Right atrium auricular region (tissue), 2 donors: ENCODE measurements around the gene HAX1. TPM values are rescaled to one million over a fixed set of nuclear protein-coding genes. Genes with fewer than 3 reads are reported as not detected.
A peak's percentile ranks its signal among the peaks of the same experiment; 100 is the strongest.
"Not testable (repeated sequence)": the region's sequence is repeated elsewhere in the genome, so short reads cannot be mapped to it uniquely, and the experiment has no call there.

Experiments
- DNase-seq: peaks from one replicate; pipeline ENCODE4 v3.0.0-alpha.2; 2019; ENCODE audit warnings: low spot score
- H3K27ac ChIP-seq, 2 donors: fragments of 200-600 bp; sonication (generic); 1 replicate in 1 of 2; 2 replicates in 1 of 2; pipeline ENCODE4 v1.5.1; 2016 to 2019
- H3K27me3 ChIP-seq, 2 donors: fragments of 200-600 bp; sonication (generic); one replicate each; pipeline versions ENCODE4 v1.5.1 to v1.6.0; 2017 to 2019
- H3K36me3 ChIP-seq: fragments of 200-600 bp; sonication (generic); one replicate; pipeline ENCODE4 v1.5.1; 2016
- H3K4me1 ChIP-seq, 2 donors: fragments of 200-600 bp; sonication (generic); one replicate each; pipeline versions ENCODE4 v1.5.1 to v1.6.0; 2017 to 2019
- H3K4me3 ChIP-seq, 2 donors: fragments of 200-600 bp; sonication (generic); 1 replicate in 1 of 2; 2 replicates in 1 of 2; pipeline ENCODE4 v1.5.1; 2017 to 2019; ENCODE audit warnings: mild to moderate bottlenecking in 1 of 2, moderate library complexity in 1 of 2
- H3K9me3 ChIP-seq, 2 donors: fragments of 200-600 bp; sonication (generic); one replicate each; pipeline ENCODE4 v1.5.1; 2019
- CTCF ChIP-seq, 2 donors: fragments of 200-600 bp; sonication (generic); IDR thresholded peaks; one replicate each; pipeline ENCODE4 v1.5.1; 2019; ENCODE audit warnings: antibody characterized with exemption in 2 of 2
- total RNA-seq, 2 donors: library from RNA; depleted of rRNA; stranded (reverse); fragments of >200 nt; gene quantifications; one replicate each; pipeline ENCODE4 v1.1.0, GENCODE V29; 2016

The HAX1 gene
- total RNA-seq, 2 donors from 2014 or later: 129 to 168 TPM

- no peak overlapping the region for H3K4me3 ChIP-seq
- H3K9me3 ChIP-seq: no peaks in the 10 kb centered on the region
- H3K27me3 ChIP-seq: no peaks in the 10 kb centered on the region
- no peak for TF ChIP-seq CTCF (IDR thresholded peaks at IDR 0.05)
- H3K27ac ChIP-seq: no peak overlapping the region
- no peak for DNase-seq
- no peaks in the 10 kb centered on the region for H3K36me3 ChIP-seq
- H3K4me1 ChIP-seq: no peaks in the 10 kb centered on the region
Observed at GRCh38 chr1:154313066-154313356, 40.6 kb downstream of the HAX1 start.

GRCh38 chr1:154314226-154314625 is 41.8 kb downstream of the HAX1 start:
- H3K4me1 ChIP-seq, DNase-seq, H3K36me3 ChIP-seq, H3K27ac ChIP-seq, H3K4me3 ChIP-seq, H3K27me3 ChIP-seq, H3K9me3 ChIP-seq: not testable (repeated sequence)

GRCh38 chr1:154316704-154317103 is 44.3 kb downstream of the HAX1 start:
- no peak for DNase-seq
- H3K27me3 ChIP-seq: no peaks in the 10 kb centered on the region
- no peak overlapping the region for H3K27ac ChIP-seq
- no peaks in the 10 kb centered on the region for H3K9me3 ChIP-seq
- peaks cover 0 to 7% of the 10 kb centered on the region in 2 donors for H3K4me1 ChIP-seq
- no peak overlapping the region for H3K4me3 ChIP-seq
- no peak for TF ChIP-seq CTCF (IDR thresholded peaks at IDR 0.05)
- H3K36me3 ChIP-seq: no peaks in the 10 kb centered on the region

GRCh38 chr1:154318386-154318785 is 46.0 kb downstream of the HAX1 start:
- TF ChIP-seq CTCF (IDR thresholded peaks at IDR 0.05): no peak
- no peaks in the 10 kb centered on the region for H3K27me3 ChIP-seq
- H3K27ac ChIP-seq: no peak overlapping the region
- no peaks in the 10 kb centered on the region for H3K36me3 ChIP-seq
- no peak for DNase-seq
- no peak overlapping the region for H3K4me3 ChIP-seq
- H3K9me3 ChIP-seq: no peaks in the 10 kb centered on the region
- H3K4me1 ChIP-seq: peaks cover 0 to 7% of the 10 kb centered on the region in 2 donors

GRCh38 chr1:154320882-154321608 is 48.6 kb downstream of the HAX1 start, which contains the start of gene AQP10:
Gene AQP10 (plus strand): TSS chr1:154321093. CDS start chr1:154321156, 63 bp downstream.
- DNase-seq: no peak
- H3K9me3 ChIP-seq: no peaks in the 10 kb centered on the region
- no peaks in the 10 kb centered on the region for H3K27me3 ChIP-seq

GRCh38 chr1:154321609-154321934 is 49.1 kb downstream of the HAX1 start:
- not testable (repeated sequence) for H3K27me3 ChIP-seq, H3K4me3 ChIP-seq, DNase-seq, H3K9me3 ChIP-seq, H3K36me3 ChIP-seq, H3K27ac ChIP-seq
- peaks cover 0 to 14% of the 10 kb centered on the region in 2 donors for H3K4me1 ChIP-seq

More at GRCh38 chr1:154320882-154321608, 48.6 kb downstream of the HAX1 start, which contains the start of gene AQP10:
- Histone ChIP-seq H3K4me1 (peaks cover 0 to 8% of the 10 kb centered on the region in 2 donors), H3K27ac (no peak within 1 kb of the TSS), H3K36me3 (no peaks in the 10 kb centered on the region), H3K4me3 (no peak within 1 kb of the TSS)
- TF ChIP-seq CTCF (IDR thresholded peaks at IDR 0.05): peak in 1 of 2 donors; percentile 21

- no peak for TF ChIP-seq CTCF (IDR thresholded peaks at IDR 0.05)
- peaks cover 0 to 32% of the 10 kb centered on the region in 2 donors for H3K4me1 ChIP-seq
- H3K36me3 ChIP-seq: no peaks in the 10 kb centered on the region
- H3K4me3 ChIP-seq: no peak overlapping the region
- no peak overlapping the region for H3K27ac ChIP-seq
- no peaks in the 10 kb centered on the region for H3K9me3 ChIP-seq
- H3K27me3 ChIP-seq: no peaks in the 10 kb centered on the region
- DNase-seq: no peak
Observed at GRCh38 chr1:154323493-154323892, 51.1 kb downstream of the HAX1 start.
